GM23338 (cell line): ENCODE measurements around the gene BANF1. TPM values are rescaled to one million over a fixed set of nuclear protein-coding genes. Genes with fewer than 3 reads are reported as not detected.

ENCODE experiments used
- ATAC-seq: fragments of 200-7000 bp; cut with Tn5 transposase; 3 replicates; pipeline ENCODE4 v1.9.1; 2020
- DNase-seq: peaks from one replicate; pipeline ENCODE4 v3.0.0-alpha.2; 2015; ENCODE audit warnings: low spot score
- H2AFZ ChIP-seq: fragments of 200-600 bp; sonication (generic); 2 replicates; pipeline ENCODE4 v1.8.0; 2016; ENCODE audit warnings: antibody characterized with exemption, mild to moderate bottlenecking, moderate library complexity
- H3F3A ChIP-seq: fragments of 200-600 bp; sonication (generic); replicated peaks from 2 replicates; pipeline ENCODE4 v1.8.0; 2017; ENCODE audit warnings: antibody characterized with exemption, mixed run types, low read depth
- H3K27ac ChIP-seq: fragments of 200-600 bp; sonication (generic); 2 replicates; pipeline ENCODE4 v1.6.1; 2016; ENCODE audit warnings: low read depth
- H3K27me3 ChIP-seq: fragments of 200-600 bp; sonication (generic); 2 replicates; pipeline ENCODE4 v1.8.0; 2016; ENCODE audit warnings: mild to moderate bottlenecking, mixed run types, moderate library complexity; ENCODE audit not compliant: insufficient read depth
- H3K36me3 ChIP-seq: fragments of 200-600 bp; sonication (generic); 2 replicates; pipeline ENCODE4 v1.8.0; 2016; ENCODE audit warnings: mild to moderate bottlenecking; ENCODE audit not compliant: insufficient read depth
- H3K4me1 ChIP-seq: fragments of 200-600 bp; sonication (generic); 2 replicates; pipeline ENCODE4 v1.8.0; 2016; ENCODE audit warnings: mild to moderate bottlenecking, moderate library complexity; ENCODE audit not compliant: insufficient read depth
- H3K4me2 ChIP-seq: fragments of 200-600 bp; sonication (generic); 2 replicates; pipeline ENCODE4 v1.7.1; 2017; ENCODE audit warnings: mixed run types
- H3K4me3 ChIP-seq: fragments of 200-600 bp; sonication (generic); 2 replicates; pipeline ENCODE4 v1.6.1; 2016; ENCODE audit warnings: mixed run types
- H3K79me2 ChIP-seq: fragments of 200-600 bp; sonication (generic); replicated peaks from 2 replicates; pipeline ENCODE4 v1.8.0; 2017; ENCODE audit warnings: mild to moderate bottlenecking; ENCODE audit not compliant: insufficient read depth
- H3K9me2 ChIP-seq: fragments of 200-600 bp; sonication (generic); 2 replicates; pipeline ENCODE4 v1.8.0; 2017; ENCODE audit not compliant: insufficient read depth
- H4K20me1 ChIP-seq: fragments of 200-600 bp; sonication (generic); replicated peaks from 2 replicates; pipeline ENCODE4 v1.8.0; 2017; ENCODE audit warnings: mild to moderate bottlenecking; ENCODE audit not compliant: insufficient read depth
- H3K27ac Mint-ChIP-seq: 2 replicates; pipeline ENCODE4 v1.8.0; 2020; ENCODE audit warnings: inconsistent platforms, mild to moderate bottlenecking, moderate library complexity, mixed read lengths
- H3K27me3 Mint-ChIP-seq: 3 replicates; pipeline ENCODE4 v1.8.0; 2022; ENCODE audit warnings: low read depth, mild to moderate bottlenecking, moderate library complexity, mixed read lengths, inconsistent platforms; ENCODE audit not compliant: insufficient read depth, poor library complexity
- H3K36me3 Mint-ChIP-seq: 3 replicates; pipeline ENCODE4 v1.8.0; 2021; ENCODE audit warnings: low read depth, mild to moderate bottlenecking, inconsistent platforms, moderate library complexity, mixed read lengths
- H3K4me1 Mint-ChIP-seq: 3 replicates; pipeline ENCODE4 v1.8.0; 2020; ENCODE audit warnings: mild to moderate bottlenecking, inconsistent platforms, mixed read lengths
- H3K4me3 Mint-ChIP-seq: 3 replicates; pipeline ENCODE4 v1.8.0; 2021; ENCODE audit warnings: moderate library complexity, mild to moderate bottlenecking, inconsistent platforms, mixed read lengths
- H3K9me3 Mint-ChIP-seq: 3 replicates; pipeline ENCODE4 v1.8.0; 2020; ENCODE audit warnings: moderate library complexity, mild to moderate bottlenecking, inconsistent platforms, mixed read lengths
- EZH2phosphoT487 ChIP-seq: fragments of 200-600 bp; sonication (generic); IDR thresholded peaks from one replicate; pipeline ENCODE4 v1.8.1; 2018; ENCODE audit warnings: antibody characterized with exemption; ENCODE audit not compliant: unreplicated experiment
- JUNB ChIP-seq: IDR thresholded peaks from one replicate; pipeline ENCODE4 v1.6.1; 2016; ENCODE audit warnings: antibody characterized with exemption; ENCODE audit not compliant: unreplicated experiment
- NANOG ChIP-seq: IDR thresholded peaks from 2 replicates; pipeline ENCODE4 v1.6.1; 2016; ENCODE audit warnings: antibody characterized with exemption, borderline replicate concordance
- STAT1 ChIP-seq: IDR thresholded peaks from one replicate; pipeline ENCODE4 v1.6.1; 2016; ENCODE audit warnings: antibody characterized with exemption; ENCODE audit not compliant: unreplicated experiment
- ZNF114 ChIP-seq: fragments of 250-450 bp; sonication (Bioruptor Pico); IDR thresholded peaks from 2 replicates; pipeline ENCODE4 v1.5.0; 2020; ENCODE audit warnings: mild to moderate bottlenecking, moderate library complexity
- polyA plus RNA-seq: library from polyadenylated mRNA; unstranded; fragments of >200 nt; fragmentation: Nextera tagmentation; extraction: Ambion mirVana; gene quantifications from 2 replicates; pipeline ENCODE4 v1.2.1, GENCODE V29; 2016
- total RNA-seq: library from RNA; depleted of rRNA; stranded (reverse); fragments of >200 nt; shearing (Covaris generic); gene quantifications from 2 replicates; pipeline ENCODE4 v1.2.3, GENCODE V29; 2014
- TF ChIP-seq, protein P1 (sequence below): IDR thresholded peaks from one replicate; pipeline ENCODE4 v1.6.1; 2018; ENCODE audit warnings: antibody characterized with exemption; ENCODE audit not compliant: unreplicated experiment

The BANF1 gene
- total and polyA plus RNA-seq, 2 experiments from 2014 or later: 58.2 to 765 TPM

DNA sequence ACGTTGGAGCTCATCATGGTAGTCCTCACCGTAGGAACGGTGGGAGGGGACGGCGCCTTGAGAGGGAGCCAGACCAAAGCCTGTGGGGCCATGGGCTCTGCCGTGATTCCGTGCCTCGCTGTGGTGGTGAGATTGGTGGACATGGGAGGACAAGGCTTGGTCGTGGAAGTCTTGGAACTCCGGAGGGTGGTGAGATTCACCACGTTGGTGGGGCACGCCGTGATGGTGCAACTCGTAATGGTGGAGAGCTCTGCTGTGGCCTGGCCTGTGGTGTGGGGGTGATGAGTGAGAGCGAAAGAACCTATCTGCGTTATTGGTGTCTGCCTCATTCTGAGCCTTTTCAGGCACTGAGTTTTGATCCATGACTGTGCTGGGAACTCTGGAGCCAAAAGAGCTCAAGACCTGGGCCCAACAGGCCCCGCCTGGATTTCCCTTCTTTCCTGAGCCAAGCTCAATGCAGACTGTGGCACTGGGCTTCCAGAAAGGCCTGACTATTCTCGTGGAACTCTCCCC lies 23.8 kb downstream of the BANF1 start, which contains the start of gene CATSPER1:
TSS of gene CATSPER1 (minus strand) at position 463 of the 513 bp plus-strand sequence. CDS start at position 363, 100 bp downstream.
- no peaks in the 10 kb centered on the region for H3K9me2 ChIP-seq
- H3K4me3 Mint-ChIP-seq: no peak within 1 kb of the TSS
- DNase-seq (no peak), ATAC-seq (no peak)
- no peaks in the 10 kb centered on the region for H3K36me3 ChIP-seq
- H4K20me1 ChIP-seq: no peaks in the 10 kb centered on the region
- H3K4me2 ChIP-seq: no peak within 1 kb of the TSS
- peaks cover 17% of the 10 kb centered on the region for H3K27me3 Mint-ChIP-seq
- H3K36me3 Mint-ChIP-seq: no peaks in the 10 kb centered on the region; the same call in 2 of the 3 replicates
- H3K79me2 ChIP-seq: no peaks in the 10 kb centered on the region
- H3K4me3 ChIP-seq: no peak within 1 kb of the TSS
- TF ChIP-seq NANOG (no peak), STAT1 (no peak), JUNB (no peak)
- H3K4me1 ChIP-seq: no peaks in the 10 kb centered on the region
- H2AFZ ChIP-seq: no peak within 1 kb of the TSS
- H3K27me3 ChIP-seq: 0 out of 2 replicates have a peak, but pooled peaks cover 10% of the 10 kb centered on the region
- no peak within 1 kb of the TSS for H3K27ac Mint-ChIP-seq
- H3K4me1 Mint-ChIP-seq: peaks cover 3% of the 10 kb centered on the region; the same call in 1 of the 3 replicates
- no peaks in the 10 kb centered on the region; the same call in 2 of the 3 replicates for H3K9me3 Mint-ChIP-seq
- H3K27ac ChIP-seq: no peak within 1 kb of the TSS
- H3F3A ChIP-seq: no peaks in the 10 kb centered on the region

DNA sequence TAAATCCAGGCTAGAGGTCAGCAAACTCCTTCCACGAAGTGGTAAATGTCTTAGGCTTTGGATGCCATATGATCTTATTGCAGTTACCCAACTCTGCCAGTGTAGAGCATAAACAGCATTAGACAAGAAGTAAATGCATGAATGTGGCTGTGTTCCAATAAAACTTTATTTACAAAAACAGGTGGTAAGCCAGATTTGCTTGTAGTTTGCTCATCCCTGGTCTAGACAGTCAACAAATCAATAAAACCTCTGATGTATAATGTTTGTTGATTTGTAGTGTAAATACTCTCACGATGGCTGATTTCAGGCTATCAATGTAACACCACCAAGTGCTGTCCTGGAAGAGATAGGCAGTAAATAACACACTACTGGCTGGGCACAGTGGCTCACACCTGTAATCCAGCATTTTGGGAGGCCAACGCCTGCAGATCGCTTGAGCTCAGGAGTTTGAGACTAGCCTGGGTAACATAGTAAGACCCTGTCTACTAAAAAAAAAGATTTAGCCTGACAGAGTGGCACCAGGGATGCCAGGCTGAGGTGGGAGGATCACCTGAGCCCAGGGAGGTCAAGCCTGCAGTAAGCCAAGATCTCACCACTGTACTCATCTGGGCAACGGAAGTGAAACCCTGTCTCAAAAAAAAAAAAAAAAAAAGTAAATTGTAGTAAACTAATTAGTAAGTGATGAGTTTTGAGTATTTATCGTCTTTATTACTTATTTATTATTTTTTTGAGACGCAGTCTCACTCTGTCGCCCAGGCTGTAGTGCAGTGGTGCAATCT lies 30.8 kb downstream of the BANF1 start:
- H3K4me3 Mint-ChIP-seq: no peak overlapping the region
- ATAC-seq (no peak), DNase-seq (no peak)
- Histone ChIP-seq H4K20me1 (no peaks in the 10 kb centered on the region), H3K4me3 (no peak overlapping the region), H3K4me1 (no peaks in the 10 kb centered on the region), H2AFZ (no peak overlapping the region), H3F3A (no peaks in the 10 kb centered on the region), H3K36me3 (no peaks in the 10 kb centered on the region), H3K4me2 (no peak overlapping the region), H3K27me3 (no peaks in the 10 kb centered on the region), H3K27ac (no peak overlapping the region), H3K9me2 (no peaks in the 10 kb centered on the region), H3K79me2 (no peaks in the 10 kb centered on the region)
- TF ChIP-seq EZH2phosphoT487 (no peak), ZNF114 (CRISPR knock-in tag) (no peak)
- TF ChIP-seq, protein P1, sequence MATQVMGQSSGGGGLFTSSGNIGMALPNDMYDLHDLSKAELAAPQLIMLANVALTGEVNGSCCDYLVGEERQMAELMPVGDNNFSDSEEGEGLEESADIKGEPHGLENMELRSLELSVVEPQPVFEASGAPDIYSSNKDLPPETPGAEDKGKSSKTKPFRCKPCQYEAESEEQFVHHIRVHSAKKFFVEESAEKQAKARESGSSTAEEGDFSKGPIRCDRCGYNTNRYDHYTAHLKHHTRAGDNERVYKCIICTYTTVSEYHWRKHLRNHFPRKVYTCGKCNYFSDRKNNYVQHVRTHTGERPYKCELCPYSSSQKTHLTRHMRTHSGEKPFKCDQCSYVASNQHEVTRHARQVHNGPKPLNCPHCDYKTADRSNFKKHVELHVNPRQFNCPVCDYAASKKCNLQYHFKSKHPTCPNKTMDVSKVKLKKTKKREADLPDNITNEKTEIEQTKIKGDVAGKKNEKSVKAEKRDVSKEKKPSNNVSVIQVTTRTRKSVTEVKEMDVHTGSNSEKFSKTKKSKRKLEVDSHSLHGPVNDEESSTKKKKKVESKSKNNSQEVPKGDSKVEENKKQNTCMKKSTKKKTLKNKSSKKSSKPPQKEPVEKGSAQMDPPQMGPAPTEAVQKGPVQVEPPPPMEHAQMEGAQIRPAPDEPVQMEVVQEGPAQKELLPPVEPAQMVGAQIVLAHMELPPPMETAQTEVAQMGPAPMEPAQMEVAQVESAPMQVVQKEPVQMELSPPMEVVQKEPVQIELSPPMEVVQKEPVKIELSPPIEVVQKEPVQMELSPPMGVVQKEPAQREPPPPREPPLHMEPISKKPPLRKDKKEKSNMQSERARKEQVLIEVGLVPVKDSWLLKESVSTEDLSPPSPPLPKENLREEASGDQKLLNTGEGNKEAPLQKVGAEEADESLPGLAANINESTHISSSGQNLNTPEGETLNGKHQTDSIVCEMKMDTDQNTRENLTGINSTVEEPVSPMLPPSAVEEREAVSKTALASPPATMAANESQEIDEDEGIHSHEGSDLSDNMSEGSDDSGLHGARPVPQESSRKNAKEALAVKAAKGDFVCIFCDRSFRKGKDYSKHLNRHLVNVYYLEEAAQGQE: no peak
- H3K27ac Mint-ChIP-seq: no peak overlapping the region
- peaks cover 27% of the 10 kb centered on the region for H3K9me3 Mint-ChIP-seq
- peaks cover 5% of the 10 kb centered on the region for H3K27me3 Mint-ChIP-seq
- H3K36me3 Mint-ChIP-seq: peaks cover 9% of the 10 kb centered on the region; the same call in 2 of the 3 replicates
- H3K4me1 Mint-ChIP-seq: no peaks in the 10 kb centered on the region
